Bronchial epithelial cell (primary cell): ENCODE measurements around the gene P3H1. TPM values are rescaled to one million over a fixed set of nuclear protein-coding genes. Genes with fewer than 3 reads are reported as not detected.

Experiments used
- DNase-seq: peaks from one replicate; pipeline ENCODE4 v3.0.0-alpha.2; 2010; ENCODE audit warnings: low read depth
- FAIRE-seq: peaks from 2 replicates; lab custom pipeline; 2011; peaks lifted over from hg19 to GRCh38; lab: Jason Lieb, UNC
- H3K27me3 ChIP-seq: 2 replicates; pipeline ENCODE4 v1.5.1; 2011; ENCODE audit warnings: low read length; ENCODE audit not compliant: control insufficient read depth, insufficient read depth
- H3K36me3 ChIP-seq: 2 replicates; pipeline ENCODE4 v1.5.1; 2011; ENCODE audit warnings: low read length; ENCODE audit not compliant: control insufficient read depth, insufficient read depth
- H3K4me3 ChIP-seq: 2 replicates; pipeline ENCODE4 v1.5.1; 2011; ENCODE audit warnings: mild to moderate bottlenecking, low read depth, low read length, control low read depth
- total RNA-seq: library from RNA; depleted of rRNA; stranded (reverse); fragments of >200 nt; gene quantifications from 2 replicates; pipeline ENCODE4 v1.2.1, GENCODE V29; 2014
- TF ChIP-seq, protein P1 (sequence below): IDR thresholded peaks from 2 replicates; pipeline ENCODE4 v1.5.1; 2011; ENCODE audit warnings: mild to moderate bottlenecking, moderate library complexity, low read length, control low read depth, inconsistent platforms; ENCODE audit not compliant: insufficient read depth, severe bottlenecking

The P3H1 gene
- total RNA-seq, 1 donor from 2014 or later = 15.8 TPM

DNA sequence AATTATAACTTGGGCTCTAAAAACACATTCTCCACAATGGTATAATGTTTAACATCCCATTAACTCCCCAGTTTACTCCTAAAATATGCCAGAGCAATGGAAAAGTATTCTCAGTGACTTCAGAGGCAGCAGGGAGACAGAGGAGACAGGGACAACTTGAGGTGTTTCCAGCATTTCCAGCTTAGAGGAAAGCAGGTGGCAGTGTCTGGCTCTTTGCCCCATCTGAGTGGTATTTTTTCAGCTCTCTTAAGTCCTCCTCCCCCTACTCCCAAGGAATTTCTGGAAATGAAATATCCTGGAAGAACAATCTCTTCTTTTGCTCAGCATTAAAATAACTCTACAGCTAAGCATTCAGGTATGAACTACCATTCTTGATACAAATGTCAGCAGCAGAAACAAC, 39.3 kb upstream of the P3H1 start:
- Histone ChIP-seq H3K27me3 (no peaks in the 10 kb centered on the region), H3K4me3 (no peak overlapping the region), H3K36me3 (no peaks in the 10 kb centered on the region)
- no peak for DNase-seq
- TF ChIP-seq, protein P1, sequence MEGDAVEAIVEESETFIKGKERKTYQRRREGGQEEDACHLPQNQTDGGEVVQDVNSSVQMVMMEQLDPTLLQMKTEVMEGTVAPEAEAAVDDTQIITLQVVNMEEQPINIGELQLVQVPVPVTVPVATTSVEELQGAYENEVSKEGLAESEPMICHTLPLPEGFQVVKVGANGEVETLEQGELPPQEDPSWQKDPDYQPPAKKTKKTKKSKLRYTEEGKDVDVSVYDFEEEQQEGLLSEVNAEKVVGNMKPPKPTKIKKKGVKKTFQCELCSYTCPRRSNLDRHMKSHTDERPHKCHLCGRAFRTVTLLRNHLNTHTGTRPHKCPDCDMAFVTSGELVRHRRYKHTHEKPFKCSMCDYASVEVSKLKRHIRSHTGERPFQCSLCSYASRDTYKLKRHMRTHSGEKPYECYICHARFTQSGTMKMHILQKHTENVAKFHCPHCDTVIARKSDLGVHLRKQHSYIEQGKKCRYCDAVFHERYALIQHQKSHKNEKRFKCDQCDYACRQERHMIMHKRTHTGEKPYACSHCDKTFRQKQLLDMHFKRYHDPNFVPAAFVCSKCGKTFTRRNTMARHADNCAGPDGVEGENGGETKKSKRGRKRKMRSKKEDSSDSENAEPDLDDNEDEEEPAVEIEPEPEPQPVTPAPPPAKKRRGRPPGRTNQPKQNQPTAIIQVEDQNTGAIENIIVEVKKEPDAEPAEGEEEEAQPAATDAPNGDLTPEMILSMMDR = no peak
- no peak for FAIRE-seq

DNA sequence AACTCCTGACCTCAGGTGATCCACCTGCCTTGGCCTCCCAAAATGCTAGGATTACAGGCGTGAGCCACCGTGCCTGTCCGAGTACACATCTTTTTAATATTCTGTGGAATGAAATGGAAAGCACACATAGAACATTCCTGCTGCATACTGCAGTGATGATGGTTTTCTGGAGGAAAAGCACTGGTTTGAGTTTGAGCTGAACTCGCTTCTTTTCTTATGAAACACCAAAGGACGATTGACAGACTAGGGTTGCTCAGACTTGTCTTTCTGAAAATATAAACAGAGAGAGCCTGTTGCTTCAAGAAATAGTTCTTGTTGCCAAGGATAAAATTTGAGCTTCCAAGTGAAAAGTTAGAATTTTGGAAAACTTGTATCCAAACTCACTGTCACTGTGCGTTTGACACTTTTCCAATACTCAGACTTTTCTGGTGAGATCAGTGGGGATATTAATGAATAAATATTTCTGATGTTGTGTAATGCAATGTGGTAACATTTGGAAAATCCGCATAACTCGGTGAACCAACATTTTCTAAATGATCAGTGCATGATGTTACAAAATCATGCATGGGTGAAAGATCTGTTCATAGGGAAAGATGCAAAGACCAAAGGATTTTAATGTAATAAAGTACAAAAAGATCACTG, 35.1 kb upstream of the P3H1 start:
- no peak for FAIRE-seq

DNA sequence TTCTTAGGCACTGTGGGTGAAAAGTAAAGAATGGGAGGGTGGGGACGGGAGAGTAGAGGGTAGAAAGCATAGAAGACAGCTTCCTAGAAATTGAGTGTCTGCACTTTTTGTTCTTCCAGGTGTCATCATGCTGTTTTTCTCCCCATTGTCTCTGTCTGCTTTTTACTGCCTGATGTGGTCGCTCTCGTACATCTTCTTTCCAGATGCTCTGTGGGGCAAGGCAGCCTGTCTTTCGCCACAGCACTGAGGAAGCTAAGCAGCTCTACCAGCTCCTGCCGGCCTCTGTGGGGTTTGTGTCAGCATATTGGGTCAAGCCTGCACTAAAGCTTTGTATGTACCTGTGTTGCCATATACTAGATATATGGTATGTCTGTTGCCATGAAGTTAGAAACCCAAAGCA, 31.2 kb upstream of the P3H1 start:
- TF ChIP-seq, protein P1 = no peak
- FAIRE-seq (no peak), DNase-seq (no peak)
- no peaks in the 10 kb centered on the region for H3K36me3 ChIP-seq
- no peak overlapping the region for H3K4me3 ChIP-seq
- H3K27me3 ChIP-seq = no peaks in the 10 kb centered on the region

More for the DNA sequence above, 35.1 kb upstream of the P3H1 start:
- TF ChIP-seq, protein P1 = no peak
- H3K27me3 ChIP-seq = no peaks in the 10 kb centered on the region
- no peak overlapping the region for H3K4me3 ChIP-seq
- no peaks in the 10 kb centered on the region for H3K36me3 ChIP-seq
- no peak for DNase-seq

DNA sequence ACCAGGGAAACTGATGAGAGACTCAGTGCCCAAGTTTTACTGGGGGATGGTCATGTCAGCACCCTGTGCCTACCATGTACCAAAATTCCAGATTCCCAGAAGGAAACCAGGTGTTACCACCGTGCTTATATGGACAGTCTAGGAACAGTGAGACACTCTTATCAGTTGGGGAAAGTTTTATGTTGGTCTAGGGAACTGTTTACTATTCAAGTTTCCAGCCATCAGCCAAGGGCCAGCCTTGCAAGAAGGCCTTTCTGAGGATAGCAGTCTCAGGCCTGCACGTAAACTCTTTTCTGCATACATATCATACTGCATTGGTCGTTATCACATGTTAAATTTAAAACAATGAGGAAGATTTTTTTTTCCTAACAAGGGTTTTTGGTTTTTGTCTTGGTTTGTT, 30.6 kb upstream of the P3H1 start:
- DNase-seq = no peak
- Histone ChIP-seq H3K27me3 (no peaks in the 10 kb centered on the region), H3K36me3 (no peaks in the 10 kb centered on the region), H3K4me3 (no peak overlapping the region)
- FAIRE-seq = no peak
- TF ChIP-seq, protein P1 = no peak

DNA sequence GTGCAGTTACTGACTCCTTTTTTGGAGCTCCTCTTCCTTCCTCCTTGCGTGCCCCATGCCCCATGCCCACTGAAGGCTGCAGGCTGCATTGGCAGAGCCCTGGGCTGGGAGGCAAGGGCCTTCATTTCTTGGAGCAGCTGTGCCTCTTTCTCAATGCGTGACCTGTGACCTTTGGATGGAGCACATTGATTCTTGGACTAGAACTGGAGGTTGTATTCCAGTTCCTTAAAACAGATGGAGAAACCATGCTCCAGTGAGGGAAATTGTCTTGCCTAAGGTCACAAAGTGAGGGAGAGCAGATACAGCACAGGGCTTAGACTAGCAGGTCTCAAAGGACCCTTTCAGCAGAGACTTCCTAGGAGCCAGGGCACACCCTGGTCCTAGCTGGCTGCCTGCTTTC, 27.0 kb upstream of the P3H1 start:
- Histone ChIP-seq H3K27me3 (no peaks in the 10 kb centered on the region), H3K36me3 (no peaks in the 10 kb centered on the region), H3K4me3 (no peak overlapping the region)
- TF ChIP-seq, protein P1 = no peak
- no peak for FAIRE-seq
- DNase-seq = no peak

DNA sequence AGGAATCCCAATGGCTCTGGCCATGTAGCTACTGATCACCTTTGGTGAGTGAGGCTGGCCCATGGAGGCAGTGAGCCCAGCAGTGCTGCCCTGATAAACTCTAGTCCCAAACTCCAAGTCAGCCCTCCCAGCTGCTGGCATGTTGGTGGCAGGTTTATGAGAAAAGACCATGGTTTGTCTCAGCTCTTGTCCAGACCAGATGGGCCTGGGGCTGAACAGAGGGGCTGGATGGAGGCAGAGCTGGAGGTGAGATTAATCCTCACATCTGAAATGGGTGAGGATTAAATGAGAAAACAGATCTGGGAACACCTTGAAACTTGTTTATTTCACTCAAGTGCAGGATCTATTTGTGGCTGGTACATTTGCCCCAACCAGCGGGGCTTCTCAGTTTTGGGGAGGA, 21.2 kb upstream of the P3H1 start:
- FAIRE-seq = no peak
- DNase-seq = no peak
- Histone ChIP-seq H3K36me3 (no peaks in the 10 kb centered on the region), H3K4me3 (no peak overlapping the region), H3K27me3 (no peaks in the 10 kb centered on the region)
- TF ChIP-seq, protein P1 = no peak
